Measurements from ENCODE around the gene GPX7. TPM values are rescaled to one million over a fixed set of nuclear protein-coding genes. Genes with fewer than 3 reads are reported as not detected.

The GPX7 gene
- total RNA-seq, 2 donors from 2014 or later, result 10.2 to 25.9 TPM

- H3K36me3 ChIP-seq, result no peaks in the 10 kb centered on the region
- DNase-seq (ENCODE audit: low spot score) (no peak), ATAC-seq (ENCODE audit: insufficient number of reproducible peaks, low FRiP score, low read depth) (no peak)
- H3K27me3 ChIP-seq (replicated peaks; ENCODE audit: insufficient read depth), result no peaks in the 10 kb centered on the region
- no peaks in the 10 kb centered on the region for H3K9me3 ChIP-seq
- H3K4me1 ChIP-seq (ENCODE audit: control insufficient read depth in 1 of 2, low read depth in 2 of 2), result peaks cover 5 to 44% of the 10 kb centered on the region in 2 donors
- no peak for TF ChIP-seq CTCF (IDR thresholded peaks at IDR 0.05)
- H3K27ac ChIP-seq, result peak overlapping the region in 1 of 2 donors; percentile 75
- peak overlapping the region; percentile 79 for H3K4me3 ChIP-seq
Measured at GRCh38 chr1:52601519-52601918, 652 bp upstream of the GPX7 start.

GRCh38 chr1:52602856-52603600 lies 857 bp downstream of the GPX7 start:
- no peak for TF ChIP-seq CTCF (IDR thresholded peaks at IDR 0.05)
- H3K27me3 ChIP-seq (replicated peaks; ENCODE audit: insufficient read depth), result no peaks in the 10 kb centered on the region

GRCh38 chr1:52603630-52604029 lies 1.5 kb downstream of the GPX7 start:
- Histone ChIP-seq H3K4me3 (no peak overlapping the region), H3K4me1 (ENCODE audit: control insufficient read depth in 1 of 2, low read depth in 2 of 2) (peaks cover 5 to 44% of the 10 kb centered on the region in 2 donors), H3K27me3 (replicated peaks; ENCODE audit: insufficient read depth) (no peaks in the 10 kb centered on the region), H3K9me3 (no peaks in the 10 kb centered on the region), H3K36me3 (peaks cover 16% of the 10 kb centered on the region), H3K27ac (peak overlapping the region; percentile 65 to 71)
- ATAC-seq (ENCODE audit: insufficient number of reproducible peaks, low FRiP score, low read depth), result no peak
- TF ChIP-seq CTCF (IDR thresholded peaks at IDR 0.05), result no peak
- DNase-seq (ENCODE audit: low spot score), result no peak

More at GRCh38 chr1:52602856-52603600, 857 bp downstream of the GPX7 start:
- Histone ChIP-seq H3K4me1 (ENCODE audit: control insufficient read depth in 1 of 2, low read depth in 2 of 2) (peaks cover 5 to 44% of the 10 kb centered on the region in 2 donors), H3K9me3 (no peaks in the 10 kb centered on the region), H3K27ac (peak overlapping the region; percentile 65 to 71), H3K36me3 (peaks cover 13% of the 10 kb centered on the region), H3K4me3 (peak overlapping the region; percentile 79)
- ATAC-seq (ENCODE audit: insufficient number of reproducible peaks, low FRiP score, low read depth) (no peak), DNase-seq (ENCODE audit: low spot score) (no peak)

GRCh38 chr1:52604063-52604770 lies 2.0 kb downstream of the GPX7 start:
- Histone ChIP-seq H3K9me3 (no peaks in the 10 kb centered on the region), H3K4me1 (ENCODE audit: control insufficient read depth in 1 of 2, low read depth in 2 of 2) (peaks cover 5 to 44% of the 10 kb centered on the region in 2 donors), H3K27me3 (replicated peaks; ENCODE audit: insufficient read depth) (no peaks in the 10 kb centered on the region), H3K4me3 (no peak overlapping the region), H3K36me3 (peaks cover 16% of the 10 kb centered on the region), H3K27ac (peak overlapping the region; percentile 65 to 71)
- no peak for TF ChIP-seq CTCF (IDR thresholded peaks at IDR 0.05)
- no peak for DNase-seq (ENCODE audit: low spot score)
- no peak for ATAC-seq (ENCODE audit: insufficient number of reproducible peaks, low FRiP score, low read depth)

GRCh38 chr1:52613636-52614373 lies 11.6 kb downstream of the GPX7 start:
- no peak overlapping the region for H3K4me3 ChIP-seq
- H3K27ac ChIP-seq, result no peak overlapping the region
- H3K36me3 ChIP-seq, result no peaks in the 10 kb centered on the region
- DNase-seq (ENCODE audit: low spot score) (no peak), ATAC-seq (ENCODE audit: insufficient number of reproducible peaks, low FRiP score, low read depth) (no peak)
- no peaks in the 10 kb centered on the region for H3K27me3 ChIP-seq (replicated peaks; ENCODE audit: insufficient read depth)
- no peaks in the 10 kb centered on the region for H3K9me3 ChIP-seq
- H3K4me1 ChIP-seq (ENCODE audit: control insufficient read depth in 1 of 2, low read depth in 2 of 2), result no peaks in the 10 kb centered on the region
- TF ChIP-seq CTCF (IDR thresholded peaks at IDR 0.05), result no peak
